PFSK-1 (cell line): Measurements from ENCODE around the gene NSMCE1.

Experiments used
- FOXP2 ChIP-seq: optimal IDR thresholded peaks from 2 replicates; pipeline ENCODE3; 2011; ENCODE audit warnings: borderline replicate concordance, control low read depth, inconsistent platforms; ENCODE audit not compliant: insufficient read depth; ENCODE audit errors: extremely low read length, extremely low read depth
- POLR2AphosphoS5 ChIP-seq: IDR thresholded peaks from 2 replicates; pipeline ENCODE4 v1.6.1; 2012; ENCODE audit warnings: low read depth, mild to moderate bottlenecking, control low read depth, low read length, moderate library complexity
- SIN3A ChIP-seq: IDR thresholded peaks from 2 replicates; pipeline ENCODE4 v1.6.1; 2012; ENCODE audit warnings: mild to moderate bottlenecking, low read length, moderate library complexity, borderline replicate concordance; ENCODE audit not compliant: insufficient read depth
- TAF1 ChIP-seq: IDR thresholded peaks from 2 replicates; pipeline ENCODE4 v1.6.1; 2012; ENCODE audit warnings: low read length, control low read depth, borderline replicate concordance; ENCODE audit not compliant: insufficient read depth
- TF ChIP-seq, protein P1 (sequence below), 2 experiments: IDR thresholded peaks; 2 replicates each; pipeline versions ENCODE4 v1.6.1 to v1.8.0; 2011 to 2012; ENCODE audit warnings: low read depth in 2 of 2, low read length in 2 of 2, control low read depth in 1 of 2, inconsistent platforms in 1 of 2, mild to moderate bottlenecking in 1 of 2, moderate library complexity in 1 of 2; ENCODE audit not compliant: insufficient read depth in 1 of 2

NSMCE1 gene

DNA sequence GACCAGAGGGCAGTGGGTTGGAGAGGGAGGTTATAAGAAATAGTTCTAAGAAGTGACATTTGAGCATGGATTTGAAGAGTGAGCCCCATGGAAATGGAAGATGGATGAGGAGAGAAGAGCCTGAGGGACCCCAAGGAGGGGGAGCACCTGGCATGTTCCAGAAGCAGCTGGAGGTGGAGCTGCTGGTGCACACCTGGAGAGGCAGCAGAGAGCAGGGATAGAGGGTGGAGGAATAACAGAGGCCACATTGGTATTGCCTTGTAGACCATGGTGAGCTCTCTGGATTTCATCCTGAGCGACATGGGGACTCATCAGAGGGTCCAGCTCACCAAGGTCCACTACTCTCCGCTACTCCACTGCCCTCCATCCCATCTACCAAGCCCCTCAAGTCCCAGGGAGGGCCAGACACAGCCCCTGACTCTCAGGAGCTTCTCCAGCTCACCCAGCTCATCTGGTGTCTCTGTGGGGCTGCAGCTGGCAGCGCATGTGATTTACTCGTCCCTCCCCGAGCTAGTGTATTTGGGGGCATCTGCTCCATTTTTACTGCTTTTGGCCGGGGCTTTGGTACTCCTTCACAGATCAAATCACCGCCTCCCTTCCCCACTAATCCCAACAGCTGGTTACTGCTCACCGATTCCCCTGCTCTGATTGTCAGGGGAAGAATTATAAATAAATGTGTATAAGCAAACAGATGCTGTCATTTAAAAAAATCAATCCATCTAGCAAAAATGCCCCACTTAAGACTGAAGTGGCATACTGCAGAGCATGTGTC lies 87.4 kb downstream of the NSMCE1 start:
- TF ChIP-seq FOXP2 (no peak), TAF1 (no peak), POLR2AphosphoS5 (no peak)

DNA sequence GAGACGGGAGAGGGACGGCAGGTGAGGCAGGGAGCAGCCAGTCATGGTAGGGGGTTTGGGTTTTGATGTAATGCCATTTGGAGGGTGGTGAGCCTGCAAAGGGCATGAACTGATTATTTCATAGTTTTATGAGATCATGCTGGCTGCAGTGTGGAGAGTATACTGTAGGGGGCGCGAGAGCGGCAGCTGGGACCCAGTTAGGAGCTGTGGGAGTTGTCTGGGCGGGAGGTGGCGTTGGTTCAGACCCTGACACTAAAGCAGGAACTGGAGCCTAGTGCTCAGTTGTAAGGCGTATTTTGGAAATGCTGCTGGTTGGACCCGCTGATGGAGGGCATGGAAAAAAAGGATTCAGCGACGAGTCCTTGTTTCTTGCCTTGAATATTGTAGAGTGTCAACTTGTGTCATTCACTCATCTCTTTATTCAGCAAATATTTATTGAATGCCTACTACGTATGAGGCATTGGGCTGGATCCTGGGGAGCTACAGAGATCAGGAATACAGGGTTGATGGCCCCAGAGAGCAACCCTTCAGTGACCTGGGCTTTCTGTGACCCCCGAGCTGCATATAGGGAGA lies 89.0 kb downstream of the NSMCE1 start:
- TF ChIP-seq, protein P1, sequence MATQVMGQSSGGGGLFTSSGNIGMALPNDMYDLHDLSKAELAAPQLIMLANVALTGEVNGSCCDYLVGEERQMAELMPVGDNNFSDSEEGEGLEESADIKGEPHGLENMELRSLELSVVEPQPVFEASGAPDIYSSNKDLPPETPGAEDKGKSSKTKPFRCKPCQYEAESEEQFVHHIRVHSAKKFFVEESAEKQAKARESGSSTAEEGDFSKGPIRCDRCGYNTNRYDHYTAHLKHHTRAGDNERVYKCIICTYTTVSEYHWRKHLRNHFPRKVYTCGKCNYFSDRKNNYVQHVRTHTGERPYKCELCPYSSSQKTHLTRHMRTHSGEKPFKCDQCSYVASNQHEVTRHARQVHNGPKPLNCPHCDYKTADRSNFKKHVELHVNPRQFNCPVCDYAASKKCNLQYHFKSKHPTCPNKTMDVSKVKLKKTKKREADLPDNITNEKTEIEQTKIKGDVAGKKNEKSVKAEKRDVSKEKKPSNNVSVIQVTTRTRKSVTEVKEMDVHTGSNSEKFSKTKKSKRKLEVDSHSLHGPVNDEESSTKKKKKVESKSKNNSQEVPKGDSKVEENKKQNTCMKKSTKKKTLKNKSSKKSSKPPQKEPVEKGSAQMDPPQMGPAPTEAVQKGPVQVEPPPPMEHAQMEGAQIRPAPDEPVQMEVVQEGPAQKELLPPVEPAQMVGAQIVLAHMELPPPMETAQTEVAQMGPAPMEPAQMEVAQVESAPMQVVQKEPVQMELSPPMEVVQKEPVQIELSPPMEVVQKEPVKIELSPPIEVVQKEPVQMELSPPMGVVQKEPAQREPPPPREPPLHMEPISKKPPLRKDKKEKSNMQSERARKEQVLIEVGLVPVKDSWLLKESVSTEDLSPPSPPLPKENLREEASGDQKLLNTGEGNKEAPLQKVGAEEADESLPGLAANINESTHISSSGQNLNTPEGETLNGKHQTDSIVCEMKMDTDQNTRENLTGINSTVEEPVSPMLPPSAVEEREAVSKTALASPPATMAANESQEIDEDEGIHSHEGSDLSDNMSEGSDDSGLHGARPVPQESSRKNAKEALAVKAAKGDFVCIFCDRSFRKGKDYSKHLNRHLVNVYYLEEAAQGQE (IDR thresholded peaks at IDR 0.05; ENCODE audit: insufficient read depth in 1 of 2, low read depth in 2 of 2, low read length in 2 of 2) = no peak
- TF ChIP-seq TAF1 (no peak), POLR2AphosphoS5 (no peak), SIN3A (no peak), FOXP2 (no peak)

DNA sequence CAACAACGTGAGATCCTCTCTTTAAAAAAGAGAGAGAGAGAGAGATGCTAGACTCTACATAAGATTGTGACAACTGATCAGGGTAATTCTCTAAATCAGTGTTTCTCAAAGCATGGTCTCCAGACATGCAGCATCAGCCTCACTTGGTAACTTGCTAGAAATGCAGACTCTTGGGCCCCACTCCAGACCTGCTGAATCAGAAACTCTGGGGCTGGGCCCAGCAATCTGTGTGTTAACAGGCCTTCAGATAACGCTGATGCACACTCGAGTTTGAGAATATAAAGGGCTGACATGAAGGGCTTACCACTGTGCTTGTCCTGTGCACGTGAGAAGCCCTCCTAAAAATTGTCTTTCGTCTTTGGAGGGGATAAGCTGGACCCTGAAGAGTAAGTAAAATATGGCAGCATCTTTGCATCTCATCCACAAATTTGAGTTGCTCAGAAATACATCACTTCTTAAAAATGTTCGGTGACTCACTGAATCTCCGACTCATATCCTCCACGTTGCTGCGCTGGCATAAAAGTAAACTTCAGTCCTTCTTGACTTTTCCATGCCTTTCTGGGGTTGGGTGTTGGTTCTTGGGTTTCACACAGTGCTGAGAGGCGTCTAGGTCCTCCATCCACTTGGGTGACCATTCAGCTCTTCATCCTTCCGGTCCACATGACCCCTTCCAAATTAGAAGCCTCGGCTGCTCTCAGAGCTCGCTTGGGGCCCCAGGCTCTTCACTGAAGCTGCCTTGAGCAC lies 91.4 kb downstream of the NSMCE1 start:
- TF ChIP-seq POLR2AphosphoS5 (no peak), SIN3A (no peak), FOXP2 (no peak)
- TF ChIP-seq, protein P1 (IDR thresholded peaks at IDR 0.05; ENCODE audit: insufficient read depth in 1 of 2, low read depth in 2 of 2, low read length in 2 of 2) = no peak

DNA sequence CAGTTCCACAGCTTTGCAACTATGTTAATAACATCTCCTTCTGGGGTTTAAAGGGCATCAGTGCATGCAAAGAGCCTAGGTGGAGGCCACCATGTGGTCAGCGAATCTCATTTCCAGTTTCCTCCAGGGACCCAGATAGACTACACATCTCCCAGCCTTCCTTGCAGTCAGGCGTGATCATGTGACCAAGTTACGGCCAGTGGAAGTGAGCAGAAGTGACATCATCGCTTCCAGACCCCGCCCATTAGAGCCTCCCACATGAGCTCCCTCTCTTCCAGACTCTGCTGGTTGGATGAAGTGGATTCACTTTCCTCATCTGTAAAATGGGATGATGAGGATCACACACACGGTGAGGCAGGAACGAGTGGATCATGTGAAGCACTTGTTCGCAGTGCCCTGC lies 92.7 kb downstream of the NSMCE1 start:
- no peak for TF ChIP-seq POLR2AphosphoS5
- TF ChIP-seq, protein P1 (IDR thresholded peaks at IDR 0.05; ENCODE audit: insufficient read depth in 1 of 2, low read depth in 2 of 2, low read length in 2 of 2) = no peak
- TF ChIP-seq SIN3A = no peak
- TF ChIP-seq TAF1 = no peak
- TF ChIP-seq FOXP2 = no peak
